ENCODE measurements around the gene GRM8.

GRM8 gene

DNA sequence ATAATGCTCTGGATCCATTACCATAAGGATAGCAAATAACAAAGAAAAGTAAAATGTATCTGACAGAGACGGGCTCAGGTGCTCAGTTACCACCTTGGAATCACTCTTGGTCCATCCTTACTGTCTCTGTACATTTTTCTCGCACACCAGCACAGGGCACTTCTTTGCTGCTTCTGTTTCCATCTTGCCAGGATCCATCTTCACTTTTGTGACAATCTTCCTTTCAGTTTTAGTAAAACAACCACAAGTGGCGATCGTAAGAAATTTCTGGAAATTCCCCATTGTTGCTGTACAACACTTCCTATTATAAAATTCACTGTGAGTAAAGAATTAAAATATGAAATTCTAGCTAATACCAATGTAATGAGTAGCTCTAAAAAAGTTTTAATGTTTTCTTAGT is 695.5 kb downstream of the GRM8 start:
- Histone ChIP-seq H2AK5ac (ENCODE audit: low read length, severe bottlenecking) (no peak overlapping the region), H3K18ac (ENCODE audit: low read depth in 1 of 2, low read length in 2 of 2) (no peak overlapping the region), H2AFZ (ENCODE audit: low read depth, low read length) (no peak overlapping the region), H4K8ac (ENCODE audit: low read length) (no peak overlapping the region), H3K4me1 (ENCODE audit: control insufficient read depth, insufficient read depth, low read depth, low read length) (no peaks in the 10 kb centered on the region), H2BK120ac (ENCODE audit: low read depth, low read length) (no peak overlapping the region), H3K14ac (ENCODE audit: low read length in 2 of 2) (no peak overlapping the region), H4K91ac (ENCODE audit: low read length) (no peak overlapping the region), H3K36me3 (ENCODE audit: control insufficient read depth in 1 of 2, insufficient read depth in 2 of 2, low read depth in 1 of 2, low read length in 2 of 2) (no peaks in the 10 kb centered on the region), H3K9ac (ENCODE audit: low read length) (no peak overlapping the region), H3K9me3 (ENCODE audit: control insufficient read depth, low read length) (no peaks in the 10 kb centered on the region), H2BK12ac (ENCODE audit: low read length in 2 of 2) (no peak overlapping the region), H3K27me3 (ENCODE audit: control insufficient read depth in 1 of 2, insufficient read depth in 1 of 2, low read length in 2 of 2) (no peaks in the 10 kb centered on the region), H3K4ac (ENCODE audit: low read depth in 1 of 2, low read length in 2 of 2) (no peak overlapping the region), H3K4me2 (ENCODE audit: low read length, poor library complexity, severe bottlenecking) (no peak overlapping the region), H3K27ac (ENCODE audit: low read length, poor library complexity, severe bottlenecking) (no peak overlapping the region), H2BK5ac (ENCODE audit: low read depth, low read length, poor library complexity, severe bottlenecking) (no peak overlapping the region), H3K4me3 (ENCODE audit: insufficient read depth in 1 of 2, low read depth in 1 of 2, low read length in 2 of 2) (no peak overlapping the region), H2BK15ac (ENCODE audit: low read depth, poor library complexity, severe bottlenecking) (no peak overlapping the region), H3K23ac (ENCODE audit: low read length in 2 of 2) (no peak overlapping the region), H3K79me1 (replicated peaks; ENCODE audit: low read length, poor library complexity, severe bottlenecking) (no peaks in the 10 kb centered on the region)
- no peak for DNase-seq
- 74% methylated on average over 4 of the region's 4 CpGs for WGBS

DNA sequence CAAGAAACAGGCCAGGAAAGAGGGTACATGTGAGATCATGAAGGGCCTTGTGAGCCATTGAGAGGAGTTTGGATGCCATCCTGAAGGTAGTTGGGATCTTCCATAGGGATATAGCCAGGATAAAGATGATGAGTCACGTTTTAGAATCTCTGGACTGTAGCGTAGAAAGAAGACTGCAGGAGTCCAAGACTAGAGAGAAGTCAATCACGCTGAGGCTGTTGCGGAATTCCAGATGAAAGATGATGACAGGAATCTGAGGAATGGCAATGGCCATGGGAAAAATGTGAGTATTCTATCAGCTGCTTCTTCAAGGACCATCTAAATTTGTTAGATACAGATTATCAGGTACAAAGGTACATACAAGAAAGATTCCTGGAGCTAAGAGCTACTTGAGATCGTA is 711.3 kb downstream of the GRM8 start:
- no peaks in the 10 kb centered on the region for H3K4me1 ChIP-seq (ENCODE audit: control insufficient read depth, insufficient read depth, low read depth, low read length)
- H3K9me3 ChIP-seq (ENCODE audit: control insufficient read depth, low read length) = no peaks in the 10 kb centered on the region
- no peak overlapping the region for H3K27ac ChIP-seq (ENCODE audit: low read length, poor library complexity, severe bottlenecking)
- no peak overlapping the region for H3K4me3 ChIP-seq (ENCODE audit: insufficient read depth in 1 of 2, low read depth in 1 of 2, low read length in 2 of 2)
- H3K18ac ChIP-seq (ENCODE audit: low read depth in 1 of 2, low read length in 2 of 2) = no peak overlapping the region
- H3K36me3 ChIP-seq (ENCODE audit: control insufficient read depth in 1 of 2, insufficient read depth in 2 of 2, low read depth in 1 of 2, low read length in 2 of 2) = no peaks in the 10 kb centered on the region
- H3K9ac ChIP-seq (ENCODE audit: low read length) = no peak overlapping the region
- H2AFZ ChIP-seq (ENCODE audit: low read depth, low read length) = no peak overlapping the region
- H2AK5ac ChIP-seq (ENCODE audit: low read length, severe bottlenecking) = no peak overlapping the region
- no peak overlapping the region for H2BK12ac ChIP-seq (ENCODE audit: low read length in 2 of 2)
- no peak overlapping the region for H2BK5ac ChIP-seq (ENCODE audit: low read depth, low read length, poor library complexity, severe bottlenecking)
- H3K79me1 ChIP-seq (replicated peaks; ENCODE audit: low read length, poor library complexity, severe bottlenecking) = no peaks in the 10 kb centered on the region
- no peak overlapping the region for H3K4ac ChIP-seq (ENCODE audit: low read depth in 1 of 2, low read length in 2 of 2)
- H3K27me3 ChIP-seq (ENCODE audit: control insufficient read depth in 1 of 2, insufficient read depth in 1 of 2, low read length in 2 of 2) = no peaks in the 10 kb centered on the region
- H2BK15ac ChIP-seq (ENCODE audit: low read depth, poor library complexity, severe bottlenecking) = no peak overlapping the region
- DNase-seq = no peak
- H3K14ac ChIP-seq (ENCODE audit: low read length in 2 of 2) = no peak overlapping the region
- no peak overlapping the region for H2BK120ac ChIP-seq (ENCODE audit: low read depth, low read length)
- no peak overlapping the region for H4K91ac ChIP-seq (ENCODE audit: low read length)
- WGBS = 63% methylated on average over 4 of the region's 5 CpGs
- H3K23ac ChIP-seq (ENCODE audit: low read length in 2 of 2) = no peak overlapping the region
- H4K8ac ChIP-seq (ENCODE audit: low read length) = no peak overlapping the region
- H3K4me2 ChIP-seq (ENCODE audit: low read length, poor library complexity, severe bottlenecking) = no peak overlapping the region

DNA sequence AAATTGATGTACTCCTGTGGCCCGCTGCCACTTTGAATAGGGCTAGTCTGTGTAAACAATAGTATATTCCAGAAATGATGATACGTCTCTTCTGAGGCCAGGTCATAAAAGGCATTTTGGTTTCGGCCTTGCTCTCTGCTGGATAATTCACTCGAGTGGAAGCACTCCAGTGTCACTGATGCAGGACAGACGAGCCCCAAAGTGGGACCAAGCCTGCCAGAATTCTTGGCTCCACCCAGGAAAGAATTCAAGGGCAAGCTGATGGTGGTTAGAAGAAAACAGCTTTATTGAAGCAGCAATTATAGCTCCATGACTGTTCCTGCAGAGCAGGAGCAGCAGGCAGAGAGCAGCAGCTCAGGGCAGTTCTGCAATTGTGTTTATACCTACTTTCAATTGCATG is 717.6 kb downstream of the GRM8 start:
- Histone ChIP-seq H3K4ac (ENCODE audit: low read depth in 1 of 2, low read length in 2 of 2) (no peak overlapping the region), H2BK120ac (ENCODE audit: low read depth, low read length) (no peak overlapping the region), H3K36me3 (ENCODE audit: control insufficient read depth in 1 of 2, insufficient read depth in 2 of 2, low read depth in 1 of 2, low read length in 2 of 2) (no peaks in the 10 kb centered on the region), H2BK5ac (ENCODE audit: low read depth, low read length, poor library complexity, severe bottlenecking) (no peak overlapping the region), H3K79me1 (replicated peaks; ENCODE audit: low read length, poor library complexity, severe bottlenecking) (no peaks in the 10 kb centered on the region), H4K8ac (ENCODE audit: low read length) (no peak overlapping the region), H3K4me1 (ENCODE audit: control insufficient read depth, insufficient read depth, low read depth, low read length) (no peaks in the 10 kb centered on the region), H2AFZ (ENCODE audit: low read depth, low read length) (no peak overlapping the region), H3K9ac (ENCODE audit: low read length) (no peak overlapping the region), H3K23ac (ENCODE audit: low read length in 2 of 2) (no peak overlapping the region), H2BK15ac (ENCODE audit: low read depth, poor library complexity, severe bottlenecking) (no peak overlapping the region), H4K91ac (ENCODE audit: low read length) (no peak overlapping the region), H3K18ac (ENCODE audit: low read depth in 1 of 2, low read length in 2 of 2) (no peak overlapping the region), H3K27me3 (ENCODE audit: control insufficient read depth in 1 of 2, insufficient read depth in 1 of 2, low read length in 2 of 2) (no peaks in the 10 kb centered on the region), H3K14ac (ENCODE audit: low read length in 2 of 2) (no peak overlapping the region), H3K4me2 (ENCODE audit: low read length, poor library complexity, severe bottlenecking) (no peak overlapping the region), H2AK5ac (ENCODE audit: low read length, severe bottlenecking) (no peak overlapping the region), H3K4me3 (ENCODE audit: insufficient read depth in 1 of 2, low read depth in 1 of 2, low read length in 2 of 2) (no peak overlapping the region), H3K27ac (ENCODE audit: low read length, poor library complexity, severe bottlenecking) (no peak overlapping the region), H3K9me3 (ENCODE audit: control insufficient read depth, low read length) (peaks cover 6% of the 10 kb centered on the region), H2BK12ac (ENCODE audit: low read length in 2 of 2) (no peak overlapping the region)
- 57% methylated on average over 5 of the region's 5 CpGs for WGBS
- DNase-seq = no peak

DNA sequence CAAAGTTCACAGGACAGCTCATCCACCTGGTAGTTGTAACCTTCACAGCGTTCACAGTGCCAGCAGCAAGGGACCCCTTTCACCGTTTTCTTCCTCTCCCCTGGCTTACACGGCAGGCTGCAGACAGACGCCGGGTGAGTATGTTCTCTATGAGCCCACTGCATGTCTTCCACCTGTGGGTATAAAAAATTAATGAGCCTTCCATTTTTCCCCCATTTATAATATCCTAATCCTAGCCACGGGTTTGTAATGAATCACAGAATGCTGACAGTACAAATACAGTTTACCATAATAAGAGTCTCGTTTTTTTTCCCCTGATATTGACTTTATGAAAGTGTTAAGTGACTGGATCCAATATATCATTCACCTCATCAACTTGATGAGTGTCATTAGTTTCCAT is 719.0 kb downstream of the GRM8 start:
- Histone ChIP-seq H3K4ac (ENCODE audit: low read depth in 1 of 2, low read length in 2 of 2) (no peak overlapping the region), H3K27me3 (ENCODE audit: control insufficient read depth in 1 of 2, insufficient read depth in 1 of 2, low read length in 2 of 2) (no peaks in the 10 kb centered on the region), H3K9me3 (ENCODE audit: control insufficient read depth, low read length) (peaks cover 6% of the 10 kb centered on the region), H3K27ac (ENCODE audit: low read length, poor library complexity, severe bottlenecking) (no peak overlapping the region), H3K23ac (ENCODE audit: low read length in 2 of 2) (no peak overlapping the region), H4K91ac (ENCODE audit: low read length) (no peak overlapping the region), H2BK120ac (ENCODE audit: low read depth, low read length) (no peak overlapping the region), H3K4me1 (ENCODE audit: control insufficient read depth, insufficient read depth, low read depth, low read length) (no peaks in the 10 kb centered on the region), H3K9ac (ENCODE audit: low read length) (no peak overlapping the region), H3K4me2 (ENCODE audit: low read length, poor library complexity, severe bottlenecking) (no peak overlapping the region), H3K36me3 (ENCODE audit: control insufficient read depth in 1 of 2, insufficient read depth in 2 of 2, low read depth in 1 of 2, low read length in 2 of 2) (no peaks in the 10 kb centered on the region), H2AFZ (ENCODE audit: low read depth, low read length) (no peak overlapping the region), H2BK15ac (ENCODE audit: low read depth, poor library complexity, severe bottlenecking) (no peak overlapping the region), H3K14ac (ENCODE audit: low read length in 2 of 2) (no peak overlapping the region), H3K79me1 (replicated peaks; ENCODE audit: low read length, poor library complexity, severe bottlenecking) (no peaks in the 10 kb centered on the region), H2AK5ac (ENCODE audit: low read length, severe bottlenecking) (no peak overlapping the region), H3K4me3 (ENCODE audit: insufficient read depth in 1 of 2, low read depth in 1 of 2, low read length in 2 of 2) (no peak overlapping the region), H2BK12ac (ENCODE audit: low read length in 2 of 2) (no peak overlapping the region), H2BK5ac (ENCODE audit: low read depth, low read length, poor library complexity, severe bottlenecking) (no peak overlapping the region), H4K8ac (ENCODE audit: low read length) (no peak overlapping the region), H3K18ac (ENCODE audit: low read depth in 1 of 2, low read length in 2 of 2) (no peak overlapping the region)
- DNase-seq = no peak
- WGBS = 89% methylated on average over 5 of the region's 7 CpGs

Data from mesenchymal stem cell (in vitro differentiated cells and primary cell).